GM23248 (cell line): ENCODE data around the gene NINL.

Experiments used
- EZH2 ChIP-seq: fragments of 200-600 bp; sonication (generic); IDR thresholded peaks from 2 replicates; pipeline ENCODE4 v1.6.1; 2018; ENCODE audit warnings: antibody characterized with exemption, mild to moderate bottlenecking; ENCODE audit not compliant: insufficient read depth, poor library complexity, severe bottlenecking
- EZH2phosphoT487 ChIP-seq: fragments of 200-600 bp; sonication (generic); IDR thresholded peaks from 2 replicates; pipeline ENCODE4 v1.6.1; 2018; ENCODE audit warnings: antibody characterized with exemption, moderate library complexity, mild to moderate bottlenecking, low read depth; ENCODE audit not compliant: insufficient read depth

DNA sequence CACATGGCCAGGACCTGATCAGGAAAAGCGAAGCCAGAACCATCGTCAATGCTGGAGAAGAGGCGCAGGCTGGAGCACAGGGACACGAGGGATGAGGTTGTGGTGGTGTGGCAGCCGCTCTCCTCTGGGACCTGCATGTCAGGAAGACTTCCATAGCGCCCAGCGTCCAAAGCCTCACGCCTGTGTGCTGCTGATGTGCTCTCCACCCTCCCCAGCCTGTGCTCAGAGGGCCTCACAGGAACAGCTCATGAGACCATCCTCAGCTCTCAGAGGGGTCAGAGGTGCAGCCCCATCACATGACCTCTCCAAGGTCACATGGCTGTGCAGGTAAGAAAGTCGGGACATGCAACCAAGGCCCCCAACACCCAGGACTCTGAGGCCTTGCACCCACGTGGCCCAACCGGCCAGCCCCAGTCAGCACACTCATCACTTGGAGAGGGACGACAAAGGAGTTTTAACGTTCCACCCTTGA lies 84.4 kb downstream of the NINL start:
- TF ChIP-seq EZH2 (no peak), EZH2phosphoT487 (no peak)
